ENCODE results near the gene MUCL3. TPM values are rescaled to one million over a fixed set of nuclear protein-coding genes. Genes with fewer than 3 reads are reported as not detected.

The MUCL3 gene
- total RNA-seq, 1 experiment from 2014 or later: 0.15 TPM

GRCh38 chr6:30928677-30929076 lies 12.1 kb upstream of the MUCL3 start:
- ATAC-seq (no peak), DNase-seq (ENCODE audit: low read depth, low spot score) (no peak)
- RAD21 ChIA-PET (ENCODE audit: low non-redundant PET in 1 of 2, low total read pairs in 2 of 2, uncharacterized antibody in 2 of 2, unreplicated experiment in 2 of 2): no interaction called here
- no peak overlapping the region for H3K4me2 ChIP-seq (ENCODE audit: low read length)
- H3K36me3 ChIP-seq (ENCODE audit: control insufficient read depth in 1 of 2, insufficient read depth in 2 of 2, low read length in 2 of 2): peaks cover 4 to 5% of the 10 kb centered on the region in 2 experiments; a peak in 3 of 4 replicates
- TF ChIP-seq TCF7L2 (IDR thresholded peaks at IDR 0.05; ENCODE audit: borderline replicate concordance, extremely low read depth, insufficient read depth, insufficient read length): no peak
- no peak for TF ChIP-seq FOSL1 (IDR thresholded peaks at IDR 0.05; ENCODE audit: low read depth)
- TF ChIP-seq SP1 (IDR thresholded peaks at IDR 0.05; ENCODE audit: low read depth): no peak
- TF ChIP-seq, protein P1, sequence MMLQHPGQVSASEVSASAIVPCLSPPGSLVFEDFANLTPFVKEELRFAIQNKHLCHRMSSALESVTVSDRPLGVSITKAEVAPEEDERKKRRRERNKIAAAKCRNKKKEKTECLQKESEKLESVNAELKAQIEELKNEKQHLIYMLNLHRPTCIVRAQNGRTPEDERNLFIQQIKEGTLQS (IDR thresholded peaks at IDR 0.05): no peak
- no peak for TF ChIP-seq EZH2phosphoT487 (IDR thresholded peaks at IDR 0.05; ENCODE audit: borderline replicate concordance)
- TF ChIP-seq ZNF274 (IDR thresholded peaks at IDR 0.05; ENCODE audit: low read depth, low read length): no peak
- TF ChIP-seq, protein P2, sequence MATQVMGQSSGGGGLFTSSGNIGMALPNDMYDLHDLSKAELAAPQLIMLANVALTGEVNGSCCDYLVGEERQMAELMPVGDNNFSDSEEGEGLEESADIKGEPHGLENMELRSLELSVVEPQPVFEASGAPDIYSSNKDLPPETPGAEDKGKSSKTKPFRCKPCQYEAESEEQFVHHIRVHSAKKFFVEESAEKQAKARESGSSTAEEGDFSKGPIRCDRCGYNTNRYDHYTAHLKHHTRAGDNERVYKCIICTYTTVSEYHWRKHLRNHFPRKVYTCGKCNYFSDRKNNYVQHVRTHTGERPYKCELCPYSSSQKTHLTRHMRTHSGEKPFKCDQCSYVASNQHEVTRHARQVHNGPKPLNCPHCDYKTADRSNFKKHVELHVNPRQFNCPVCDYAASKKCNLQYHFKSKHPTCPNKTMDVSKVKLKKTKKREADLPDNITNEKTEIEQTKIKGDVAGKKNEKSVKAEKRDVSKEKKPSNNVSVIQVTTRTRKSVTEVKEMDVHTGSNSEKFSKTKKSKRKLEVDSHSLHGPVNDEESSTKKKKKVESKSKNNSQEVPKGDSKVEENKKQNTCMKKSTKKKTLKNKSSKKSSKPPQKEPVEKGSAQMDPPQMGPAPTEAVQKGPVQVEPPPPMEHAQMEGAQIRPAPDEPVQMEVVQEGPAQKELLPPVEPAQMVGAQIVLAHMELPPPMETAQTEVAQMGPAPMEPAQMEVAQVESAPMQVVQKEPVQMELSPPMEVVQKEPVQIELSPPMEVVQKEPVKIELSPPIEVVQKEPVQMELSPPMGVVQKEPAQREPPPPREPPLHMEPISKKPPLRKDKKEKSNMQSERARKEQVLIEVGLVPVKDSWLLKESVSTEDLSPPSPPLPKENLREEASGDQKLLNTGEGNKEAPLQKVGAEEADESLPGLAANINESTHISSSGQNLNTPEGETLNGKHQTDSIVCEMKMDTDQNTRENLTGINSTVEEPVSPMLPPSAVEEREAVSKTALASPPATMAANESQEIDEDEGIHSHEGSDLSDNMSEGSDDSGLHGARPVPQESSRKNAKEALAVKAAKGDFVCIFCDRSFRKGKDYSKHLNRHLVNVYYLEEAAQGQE (IDR thresholded peaks at IDR 0.05; ENCODE audit: low read depth): no peak
- TF ChIP-seq YY1 (IDR thresholded peaks at IDR 0.05; ENCODE audit: extremely low read depth, insufficient replicate concordance, low read depth, low read length): no peak
- TF ChIP-seq, protein P3, sequence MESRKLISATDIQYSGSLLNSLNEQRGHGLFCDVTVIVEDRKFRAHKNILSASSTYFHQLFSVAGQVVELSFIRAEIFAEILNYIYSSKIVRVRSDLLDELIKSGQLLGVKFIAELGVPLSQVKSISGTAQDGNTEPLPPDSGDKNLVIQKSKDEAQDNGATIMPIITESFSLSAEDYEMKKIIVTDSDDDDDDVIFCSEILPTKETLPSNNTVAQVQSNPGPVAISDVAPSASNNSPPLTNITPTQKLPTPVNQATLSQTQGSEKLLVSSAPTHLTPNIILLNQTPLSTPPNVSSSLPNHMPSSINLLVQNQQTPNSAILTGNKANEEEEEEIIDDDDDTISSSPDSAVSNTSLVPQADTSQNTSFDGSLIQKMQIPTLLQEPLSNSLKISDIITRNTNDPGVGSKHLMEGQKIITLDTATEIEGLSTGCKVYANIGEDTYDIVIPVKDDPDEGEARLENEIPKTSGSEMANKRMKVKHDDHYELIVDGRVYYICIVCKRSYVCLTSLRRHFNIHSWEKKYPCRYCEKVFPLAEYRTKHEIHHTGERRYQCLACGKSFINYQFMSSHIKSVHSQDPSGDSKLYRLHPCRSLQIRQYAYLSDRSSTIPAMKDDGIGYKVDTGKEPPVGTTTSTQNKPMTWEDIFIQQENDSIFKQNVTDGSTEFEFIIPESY (IDR thresholded peaks at IDR 0.05; ENCODE audit: extremely low read depth, insufficient replicate concordance, low read length): no peak
- TF ChIP-seq, protein P4, sequence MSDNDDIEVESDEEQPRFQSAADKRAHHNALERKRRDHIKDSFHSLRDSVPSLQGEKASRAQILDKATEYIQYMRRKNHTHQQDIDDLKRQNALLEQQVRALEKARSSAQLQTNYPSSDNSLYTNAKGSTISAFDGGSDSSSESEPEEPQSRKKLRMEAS (IDR thresholded peaks at IDR 0.05): no peak
- no peak for TF ChIP-seq SIN3A (IDR thresholded peaks at IDR 0.05; ENCODE audit: low read depth)
- H3K4me1 ChIP-seq (ENCODE audit: control insufficient read depth in 1 of 2, insufficient read depth in 2 of 2, low read length in 2 of 2): peaks cover 7 to 23% of the 10 kb centered on the region in 2 experiments; a peak in 3 of 4 replicates
- H3K79me2 ChIP-seq (ENCODE audit: insufficient read depth, low read length): no peaks in the 10 kb centered on the region
- H3K9ac ChIP-seq (ENCODE audit: low read length): no peak overlapping the region
- CTCF ChIA-PET: no interaction called here
- no peak overlapping the region for H3K4me3 ChIP-seq (replicated peaks in 1 of 2; ENCODE audit: low read depth in 1 of 2, low read length in 2 of 2)
- H2AFZ ChIP-seq (ENCODE audit: low read depth, low read length, poor library complexity, severe bottlenecking): no peak overlapping the region
- POLR2A ChIA-PET: no interaction called here
- H4K20me1 ChIP-seq (ENCODE audit: insufficient read depth): no peaks in the 10 kb centered on the region
- no peak overlapping the region for H3K27ac ChIP-seq (ENCODE audit: low read depth, low read length)
- BruUV-seq (replicated peaks): no TSS peak
- intact Hi-C loops (cut with micrococcal nuclease): no loop called here
- no peaks in the 10 kb centered on the region for H3K27me3 ChIP-seq (ENCODE audit: insufficient read depth, low read length)
- H3K9me3 ChIP-seq (ENCODE audit: control insufficient read depth in 1 of 2, insufficient read depth in 1 of 2, low read depth in 1 of 2, low read length in 2 of 2): peaks cover 0 to 11% of the 10 kb centered on the region in 2 experiments; a peak in 1 of 4 replicates
- H3K9me2 ChIP-seq (ENCODE audit: insufficient read depth): no peaks in the 10 kb centered on the region
